GM18511 (cell line): ENCODE data around the gene APOBEC3F.
"Not testable (repeated sequence)": the region's sequence is repeated elsewhere in the genome, so short reads cannot be mapped to it uniquely, and the experiment has no call there.

ENCODE experiments used
- ATAC-seq: cut with Tn5 transposase; IDR thresholded peaks from one replicate; pipeline ENCODE4 v1.9.1; 2021; ENCODE audit warnings: mild to moderate bottlenecking, moderate library complexity; ENCODE audit not compliant: unreplicated experiment

Gene APOBEC3F

GRCh38 chr22:39026509-39027150 is 14.0 kb upstream of the APOBEC3F start:
- ATAC-seq = no peak

DNA sequence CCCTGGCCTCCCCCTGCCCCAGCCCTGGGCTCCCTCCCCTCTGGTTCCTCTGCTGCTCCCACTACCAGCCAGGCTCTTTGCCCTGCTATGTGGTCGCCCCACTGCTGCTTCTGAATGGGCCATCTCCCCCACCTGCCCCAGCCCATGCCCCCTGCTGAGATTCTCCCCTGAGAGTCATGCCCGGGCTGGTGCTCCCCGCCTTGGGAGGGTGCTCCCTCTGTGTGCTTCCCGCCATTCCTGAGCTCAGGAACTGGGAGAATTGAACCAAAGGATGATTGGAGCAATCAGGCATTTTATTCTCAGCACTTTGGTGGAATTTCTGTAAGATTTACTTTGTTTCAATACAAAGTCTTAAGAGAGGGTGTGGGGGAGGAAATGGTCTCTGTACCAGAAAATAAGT is 12.9 kb upstream of the APOBEC3F start:
- ATAC-seq = no peak

GRCh38 chr22:39028281-39028680 is 12.4 kb upstream of the APOBEC3F start:
- ATAC-seq = no peak

DNA sequence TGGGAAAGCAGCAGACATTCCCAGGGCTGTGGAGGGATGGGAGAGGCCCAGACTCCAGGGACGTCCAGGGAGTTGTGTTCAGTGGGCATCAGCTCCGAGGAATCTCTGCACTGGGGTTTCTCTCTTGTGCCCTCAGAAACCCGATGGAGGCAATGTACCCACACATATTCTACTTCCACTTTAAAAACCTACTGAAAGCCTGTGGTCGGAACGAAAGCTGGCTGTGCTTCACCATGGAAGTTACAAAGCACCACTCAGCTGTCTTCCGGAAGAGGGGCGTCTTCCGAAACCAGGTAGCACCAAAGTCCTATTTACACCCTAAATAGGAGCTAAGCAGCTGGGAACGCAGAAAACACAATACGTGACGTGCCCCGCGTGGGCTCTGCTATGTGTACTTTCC is 11.4 kb upstream of the APOBEC3F start:
- ATAC-seq = no peak

DNA sequence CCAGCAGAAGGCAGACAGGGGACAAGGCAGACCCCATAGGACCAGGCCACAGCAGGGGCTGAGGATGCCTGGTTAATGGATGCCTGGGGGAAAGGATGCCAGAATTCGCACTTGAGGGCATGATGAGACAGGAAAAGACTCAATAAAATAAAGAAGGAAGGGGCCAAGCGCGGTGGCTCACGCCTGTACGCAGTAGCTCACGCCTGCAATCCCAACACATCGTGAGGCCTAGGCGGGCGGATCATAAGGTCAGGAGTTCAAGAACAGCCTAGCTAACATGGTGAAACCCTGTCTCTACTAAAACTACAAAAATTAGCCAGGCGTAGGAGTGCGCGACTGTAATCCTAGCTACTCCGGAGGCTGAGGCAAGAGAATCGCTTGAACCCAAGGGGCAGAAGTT is 10.0 kb upstream of the APOBEC3F start:
- no peak for ATAC-seq

- ATAC-seq = not testable (repeated sequence)
Measured at GRCh38 chr22:39031434-39032295, 9.0 kb upstream of the APOBEC3F start.

DNA sequence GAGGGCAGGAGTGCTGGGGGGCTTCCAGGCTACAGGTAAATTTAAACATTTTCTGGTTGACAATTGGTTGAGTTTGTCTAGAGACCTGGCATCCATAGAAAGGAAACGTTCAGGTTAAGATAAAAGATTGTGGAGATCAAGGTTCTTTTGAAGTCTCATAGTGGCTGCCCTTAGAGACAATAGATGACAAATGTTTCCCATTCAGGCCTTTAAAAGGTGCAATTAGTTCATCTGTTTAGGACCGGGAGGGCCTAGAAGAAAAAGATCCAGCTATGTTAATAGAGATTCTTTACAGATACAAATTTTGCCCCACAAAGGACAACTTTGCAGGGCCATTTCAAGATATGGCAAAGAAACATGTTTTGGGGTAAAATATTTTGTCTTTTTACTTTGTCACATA is 3.6 kb upstream of the APOBEC3F start:
- not testable (repeated sequence) for ATAC-seq

DNA sequence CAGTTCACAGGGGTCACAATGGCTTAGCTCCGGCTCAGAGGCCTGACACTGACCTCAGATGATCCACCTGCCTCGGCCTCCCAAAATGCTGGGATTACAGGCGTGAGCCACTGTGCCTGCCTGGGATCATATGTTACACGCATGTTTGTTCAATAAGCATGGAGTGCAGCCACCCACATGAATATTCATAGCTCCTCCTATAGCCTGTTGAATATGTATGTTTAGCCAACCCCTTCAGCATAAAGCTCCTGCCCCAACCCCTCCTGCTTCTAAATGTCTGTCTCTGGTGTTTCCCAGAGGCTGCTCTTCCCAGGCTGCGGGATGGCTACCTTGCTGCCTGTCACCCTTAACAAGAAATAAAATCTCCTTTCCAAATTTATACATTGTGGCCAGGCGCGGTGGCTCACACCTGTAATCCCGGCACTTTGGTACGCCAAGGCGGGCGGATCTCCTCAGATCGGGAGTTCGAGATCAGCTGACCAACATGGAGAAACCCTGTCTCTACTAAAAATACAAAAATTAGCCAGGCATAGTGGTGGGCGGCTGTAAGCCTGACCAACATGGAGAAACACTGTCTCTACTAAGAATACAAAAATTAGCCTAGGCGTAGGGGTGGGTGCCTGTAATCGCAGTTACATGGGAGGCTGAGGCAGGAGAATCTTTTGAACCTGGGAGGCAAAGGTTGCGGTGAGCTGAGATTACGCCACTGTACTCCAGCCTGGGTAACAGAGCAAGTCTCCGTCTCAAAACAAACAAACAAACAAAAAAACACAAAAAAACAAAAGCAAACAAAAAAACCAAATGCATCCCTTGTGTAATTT is 1.1 kb upstream of the APOBEC3F start:
- no peak for ATAC-seq

GRCh38 chr22:39040155-39040537 is 518 bp upstream of the APOBEC3F start:
- not testable (repeated sequence) for ATAC-seq

GRCh38 chr22:39041908-39042307 is 1.2 kb downstream of the APOBEC3F start:
- no peak for ATAC-seq

DNA sequence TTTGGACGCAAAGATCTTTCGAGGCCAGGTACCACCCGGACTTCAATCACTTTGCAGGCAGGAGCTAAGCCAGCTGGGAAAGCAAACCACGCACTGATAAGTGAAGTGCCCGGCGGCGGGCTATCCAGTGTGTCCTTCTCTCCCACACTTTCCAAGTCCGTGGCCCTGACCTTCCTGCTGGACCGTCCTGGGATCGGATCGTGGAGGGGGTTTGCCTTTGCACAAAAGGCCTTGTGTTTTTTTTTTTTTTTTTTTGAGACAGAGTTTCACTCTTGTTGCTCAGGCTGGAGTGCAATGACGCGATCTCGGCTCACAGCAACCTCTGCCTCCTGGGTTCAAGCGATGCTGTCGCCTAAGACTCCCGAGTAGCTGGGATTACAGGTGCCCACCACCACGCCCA is 2.4 kb downstream of the APOBEC3F start:
- not testable (repeated sequence) for ATAC-seq

GRCh38 chr22:39045136-39045535 is 4.5 kb downstream of the APOBEC3F start:
- ATAC-seq = not testable (repeated sequence)

DNA sequence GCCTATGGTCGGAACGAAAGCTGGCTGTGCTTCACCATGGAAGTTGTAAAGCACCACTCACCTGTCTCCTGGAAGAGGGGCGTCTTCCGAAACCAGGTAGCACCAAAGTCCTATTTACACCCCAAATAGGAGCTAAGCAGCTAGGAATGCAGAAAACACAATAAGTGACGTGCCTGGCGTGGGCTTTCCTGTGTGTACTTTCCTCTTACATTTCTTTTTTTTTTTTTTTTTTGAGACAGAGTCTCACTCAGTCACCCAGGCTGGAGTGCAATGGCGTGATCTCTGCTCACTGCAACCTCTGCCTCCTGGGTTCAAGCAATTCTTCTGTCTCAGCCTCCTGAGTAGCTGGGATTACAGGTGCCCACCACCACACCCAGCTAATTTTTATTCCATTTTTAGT is 8.8 kb downstream of the APOBEC3F start:
- ATAC-seq = not testable (repeated sequence)

GRCh38 chr22:39051844-39052495 is 11.3 kb downstream of the APOBEC3F start:
- ATAC-seq = not testable (repeated sequence)

DNA sequence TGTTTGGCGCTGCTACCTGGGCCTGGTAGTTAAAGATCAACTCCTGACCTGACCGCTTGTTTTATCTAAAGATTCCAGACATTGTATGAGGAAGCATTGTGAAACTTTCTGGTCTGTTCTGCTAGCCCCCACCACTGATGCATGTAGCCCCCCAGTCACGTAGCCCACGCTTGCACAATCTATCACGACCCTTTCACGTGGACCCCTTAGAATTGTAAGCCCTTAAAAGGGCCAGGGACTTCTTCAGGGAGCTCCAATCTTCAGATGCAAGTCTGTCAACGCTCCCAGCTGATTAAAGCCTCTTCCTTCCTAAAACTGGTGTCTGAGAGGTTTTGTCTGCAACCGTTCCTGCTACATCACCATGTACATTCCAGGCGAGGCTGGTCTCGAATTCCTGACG is 15.0 kb downstream of the APOBEC3F start:
- ATAC-seq = no peak

- ATAC-seq = not testable (repeated sequence)
Measured at GRCh38 chr22:39061290-39061689, 20.6 kb downstream of the APOBEC3F start.

- ATAC-seq = not testable (repeated sequence)
Measured at GRCh38 chr22:39061951-39062350, 21.3 kb downstream of the APOBEC3F start.

- peak; percentile 45 for ATAC-seq
Measured at GRCh38 chr22:39063904-39064303, 23.2 kb downstream of the APOBEC3F start.

DNA sequence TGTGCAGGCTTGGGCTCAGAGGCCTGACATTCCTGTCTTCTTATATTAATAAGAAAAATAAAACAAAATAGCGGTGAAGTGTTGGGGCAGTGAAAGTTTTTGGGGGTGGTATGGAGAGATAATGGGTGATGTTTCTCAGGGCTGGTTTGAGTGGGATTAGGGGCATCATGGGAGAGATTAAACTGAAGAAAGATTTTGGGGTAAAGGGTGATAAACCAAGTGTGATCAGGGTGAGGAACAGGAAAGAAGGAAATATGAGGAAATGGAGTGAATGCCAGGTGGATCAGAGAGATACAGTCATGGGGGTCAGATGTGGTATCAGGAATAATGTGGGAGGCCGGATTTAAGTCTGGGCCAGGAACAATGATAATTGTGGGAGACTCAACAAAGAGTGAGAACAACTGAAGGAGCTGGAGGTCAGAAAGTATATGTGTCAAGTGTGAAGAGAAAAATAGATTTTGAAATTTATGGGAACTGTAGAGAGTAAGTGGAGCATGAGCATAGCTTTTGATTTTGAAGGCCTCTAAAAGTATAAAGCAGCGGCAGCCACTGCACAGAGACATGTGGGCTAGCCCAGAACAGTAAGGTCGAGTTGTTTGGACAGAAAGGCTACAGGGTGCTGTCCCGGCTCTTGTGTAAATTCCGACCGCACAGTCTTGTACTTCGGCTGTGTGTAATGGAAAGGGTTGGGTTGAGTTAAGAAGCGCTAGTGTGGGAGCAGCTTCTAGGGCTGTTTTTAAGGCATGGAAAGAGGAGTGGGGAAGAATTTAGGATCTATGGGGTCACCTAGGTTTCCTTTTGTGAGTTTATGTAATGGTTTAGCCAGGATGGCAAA is 26.0 kb downstream of the APOBEC3F start:
- ATAC-seq = peak; percentile 45
